IMR-90 (cell line): ENCODE data around the gene RAB5B. TPM values are rescaled to one million over a fixed set of nuclear protein-coding genes. Genes with fewer than 3 reads are reported as not detected.

Experiments used
- ATAC-seq: fragments of 200-7000 bp; cut with Tn5 transposase; 2 replicates; pipeline ENCODE4 v1.9.1; 2020; ENCODE audit warnings: low read depth, mild to moderate bottlenecking, moderate library complexity
- BruUV-seq: library from RNA; stranded (reverse); fragments of 400-500 nt; replicated peaks from 2 replicates; lab custom pipeline; 2021; lab: Mats Ljungman, UMichigan
- CTCF ChIA-PET: fragments of 300-600 bp; formaldehyde crosslinking; extraction: SDS; loops from one replicate; lab custom pipeline; 2021; ENCODE audit warnings: antibody characterized with exemption; lab: Yijun Ruan, JAX
- POLR2A ChIA-PET: fragments of 300-600 bp; sonication (Branson Sonifier 250); formaldehyde crosslinking; loops from one replicate; lab custom pipeline; 2022; ENCODE audit warnings: antibody characterized with exemption; ENCODE audit not compliant: unreplicated experiment; lab: Charles Lee
- DNase-seq: peaks from one replicate; pipeline ENCODE4 v3.0.0; 2013
- H2AFZ ChIP-seq: replicated peaks from 2 replicates; pipeline ENCODE3; 2013; ENCODE audit warnings: low read length, mild to moderate bottlenecking; ENCODE audit not compliant: poor library complexity
- H2AK5ac ChIP-seq: 2 replicates; pipeline ENCODE4 v1.6.1; 2013; ENCODE audit warnings: low read depth, low read length, inconsistent platforms
- H2AK9ac ChIP-seq: replicated peaks from 2 replicates; pipeline ENCODE3; 2013; ENCODE audit warnings: mild to moderate bottlenecking, low read depth, low read length, moderate library complexity; ENCODE audit not compliant: poor library complexity
- H2BK120ac ChIP-seq: 2 replicates; pipeline ENCODE4 v1.6.1; 2013; ENCODE audit warnings: low read depth, low read length, inconsistent platforms
- H2BK15ac ChIP-seq: 3 replicates; pipeline ENCODE4 v1.6.1; 2013; ENCODE audit warnings: low read depth, low read length, inconsistent platforms
- H2BK20ac ChIP-seq: 2 replicates; pipeline ENCODE4 v1.6.1; 2013; ENCODE audit warnings: low read depth, mild to moderate bottlenecking, inconsistent platforms, low read length, moderate library complexity
- H2BK5ac ChIP-seq: 2 replicates; pipeline ENCODE4 v1.6.1; 2013; ENCODE audit warnings: mild to moderate bottlenecking, low read depth, low read length, inconsistent platforms; ENCODE audit not compliant: poor library complexity, severe bottlenecking
- H3K14ac ChIP-seq: replicated peaks from 2 replicates; pipeline ENCODE4 v1.6.1; 2013; ENCODE audit warnings: low read depth, low read length, inconsistent platforms
- H3K18ac ChIP-seq: 2 replicates; pipeline ENCODE4 v1.6.1; 2013; ENCODE audit warnings: low read depth, low read length, control low read depth
- H3K23ac ChIP-seq: 2 replicates; pipeline ENCODE4 v1.6.1; 2013; ENCODE audit warnings: low read depth, low read length, inconsistent platforms
- H3K27ac ChIP-seq: 2 replicates; pipeline ENCODE4 v1.5.1; 2013; ENCODE audit warnings: mild to moderate bottlenecking, control low read depth, low read length; ENCODE audit not compliant: insufficient read depth
- H3K27me3 ChIP-seq: 2 replicates; pipeline ENCODE4 v1.6.1; 2013; ENCODE audit warnings: low read length; ENCODE audit not compliant: control insufficient read depth, insufficient read depth
- H3K36me3 ChIP-seq: 2 replicates; pipeline ENCODE4 v1.6.1; 2013; ENCODE audit warnings: low read length, mixed read lengths; ENCODE audit not compliant: control insufficient read depth, insufficient read depth
- H3K4ac ChIP-seq: 2 replicates; pipeline ENCODE4 v1.6.1; 2013; ENCODE audit warnings: low read depth, low read length, inconsistent platforms
- H3K4me1 ChIP-seq: 2 replicates; pipeline ENCODE4 v1.6.1; 2013; ENCODE audit warnings: low read length, mixed read lengths; ENCODE audit not compliant: control insufficient read depth, insufficient read depth
- H3K4me2 ChIP-seq: 2 replicates; pipeline ENCODE4 v1.6.1; 2013; ENCODE audit warnings: low read depth, mild to moderate bottlenecking, control low read depth, low read length, moderate library complexity
- H3K4me3 ChIP-seq: 2 replicates; pipeline ENCODE4 v1.5.1; 2013; ENCODE audit warnings: low read depth, mild to moderate bottlenecking, control low read depth, low read length, moderate library complexity; ENCODE audit not compliant: insufficient read depth
- H3K56ac ChIP-seq: 2 replicates; pipeline ENCODE4 v1.6.1; 2013; ENCODE audit warnings: low read length, inconsistent platforms; ENCODE audit not compliant: insufficient read depth; ENCODE audit errors: extremely low read depth
- H3K79me1 ChIP-seq, 2 experiments: 2 replicates each; pipeline ENCODE4 v1.6.1; 2013; ENCODE audit warnings: low read length in 2 of 2, inconsistent platforms in 1 of 2, low read depth in 1 of 2
- H3K9ac ChIP-seq: 2 replicates; pipeline ENCODE4 v1.6.1; 2013; ENCODE audit warnings: low read depth, low read length, control low read depth
- H3K9me1 ChIP-seq: 2 replicates; pipeline ENCODE4 v1.6.1; 2013; ENCODE audit warnings: low read length, inconsistent platforms; ENCODE audit not compliant: insufficient read depth
- H3K9me3 ChIP-seq: 2 replicates; pipeline ENCODE4 v1.6.1; 2013; ENCODE audit warnings: low read length; ENCODE audit not compliant: control insufficient read depth, insufficient read depth
- H4K20me1 ChIP-seq: 2 replicates; pipeline ENCODE4 v1.6.1; 2013; ENCODE audit warnings: low read length, inconsistent platforms; ENCODE audit not compliant: insufficient read depth
- H4K5ac ChIP-seq: 2 replicates; pipeline ENCODE4 v1.6.1; 2013; ENCODE audit warnings: mild to moderate bottlenecking, low read depth, low read length, control low read depth
- H4K8ac ChIP-seq, 2 experiments: 2 replicates each; pipeline ENCODE4 v1.6.1; 2013; ENCODE audit warnings: low read depth in 2 of 2, low read length in 2 of 2, control low read depth in 1 of 2, inconsistent platforms in 1 of 2
- H4K91ac ChIP-seq: 2 replicates; pipeline ENCODE4 v1.6.1; 2013; ENCODE audit warnings: low read depth, low read length, inconsistent platforms; ENCODE audit not compliant: insufficient read depth
- CTCF ChIP-seq: conservative IDR thresholded peaks from 2 replicates; pipeline ENCODE4 v1.5.1; 2012; ENCODE audit warnings: mild to moderate bottlenecking, low read depth, low read length, improper control_type of control experiment
- MAFK ChIP-seq: IDR thresholded peaks from 2 replicates; pipeline ENCODE4 v1.6.1; 2012; ENCODE audit warnings: low read depth, low read length, improper control_type of control experiment
- MAZ ChIP-seq: IDR thresholded peaks from 2 replicates; pipeline ENCODE4 v1.6.1; 2012; ENCODE audit warnings: low read depth, mild to moderate bottlenecking, low read length, improper control_type of control experiment, moderate library complexity, borderline replicate concordance
- MXI1 ChIP-seq: IDR thresholded peaks from 2 replicates; pipeline ENCODE4 v1.6.1; 2012; ENCODE audit warnings: low read depth, mild to moderate bottlenecking, low read length, moderate library complexity, borderline replicate concordance
- RAD21 ChIP-seq: IDR thresholded peaks from 2 replicates; pipeline ENCODE4 v1.6.1; 2012; ENCODE audit warnings: low read length, improper control_type of control experiment
- SMC3 ChIP-seq: fragments of 150-350 bp; IDR thresholded peaks from 2 replicates; pipeline ENCODE4 v1.6.1; 2016; ENCODE audit warnings: low read depth, mild to moderate bottlenecking, antibody characterized with exemption, low read length, moderate library complexity
- WGBS, 2 experiments: methylation state at CpG; one replicate each; pipeline versions ENCODE4 v1.1.5 to v1.1.7; 2013; ENCODE audit warnings: missing lambda C conversion rate in 2 of 2; ENCODE audit not compliant: insufficient read length in 1 of 2; ENCODE audit errors: extremely low coverage in 2 of 2; 5-methylcytosine and 5-hydroxymethylcytosine counted together
- dilution Hi-C: fragments of 300-500 bp; cut with HindIII; formaldehyde crosslinking; loops from one replicate; pipeline ENCODE4 v1.14.3; 2018; ENCODE audit warnings: low sequenced_read_pairs; ENCODE audit not compliant: unreplicated experiment
- in situ Hi-C: fragments of 300-500 bp; cut with MboI; formaldehyde crosslinking; loops from 3 replicates; pipeline ENCODE4 v1.14.3; 2019; ENCODE audit warnings: low sequenced_read_pairs, inconsistent platforms, mixed read lengths
- intact Hi-C: fragments of 100-400 bp; cut with micrococcal nuclease; formaldehyde crosslinking; loops from 2 replicates; pipeline ENCODE4 v1.10.0; 2022
- polyA plus RNA-seq, 3 experiments: library from polyadenylated mRNA; depleted of rRNA; stranded (reverse); fragments of >200 nt; gene quantifications; 2 replicates each; pipeline ENCODE4 v1.2.3, GENCODE V29; 2012; ENCODE audit warnings: low replicate concordance in 1 of 3
- total RNA-seq: library from RNA; depleted of rRNA; stranded (reverse); fragments of >200 nt; gene quantifications from 2 replicates; pipeline ENCODE4 v1.2.3, GENCODE V29; 2012

RAB5B gene
- total and polyA plus RNA-seq, 2 of the 4 experiments (the other 2 are of a cell fraction) = 56.5 to 99.2 TPM

DNA sequence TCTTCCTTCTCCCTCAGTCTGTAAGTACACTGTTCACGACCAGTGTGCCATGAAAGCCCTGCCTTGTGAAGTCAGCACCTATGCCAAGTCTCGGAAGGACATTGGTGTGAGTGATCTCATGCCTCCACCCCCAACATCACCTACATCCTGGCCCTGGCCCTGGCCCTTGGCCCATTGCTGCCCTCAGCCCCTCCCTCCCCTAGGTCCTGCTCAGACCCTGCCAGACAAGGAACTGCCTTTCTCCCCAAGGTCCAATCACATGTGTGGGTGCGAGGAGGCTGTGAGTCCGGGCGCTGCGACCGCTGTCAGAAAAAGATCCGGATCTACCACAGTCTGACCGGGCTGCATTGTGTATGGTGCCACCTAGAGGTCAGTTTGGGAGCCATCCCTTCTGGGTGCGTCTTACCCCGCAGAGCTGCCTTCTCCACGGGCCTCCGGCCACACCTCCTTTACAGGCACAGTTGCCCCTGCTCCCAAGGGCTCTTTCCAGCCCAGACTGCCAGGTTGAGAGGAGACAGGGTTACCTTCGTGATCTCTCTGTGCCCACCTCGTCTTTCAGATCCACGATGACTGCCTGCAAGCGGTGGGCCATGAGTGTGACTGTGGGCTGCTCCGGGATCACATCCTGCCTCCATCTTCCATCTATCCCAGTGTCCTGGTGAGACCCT lies 33.7 kb upstream of the RAB5B start:
- Histone ChIP-seq H2BK5ac (no peak overlapping the region), H3K36me3 (peaks cover 35% of the 10 kb centered on the region), H3K56ac (no peak overlapping the region), H3K4me1 (peaks cover 4% of the 10 kb centered on the region), H3K27me3 (no peaks in the 10 kb centered on the region), H4K8ac (peak overlapping the region in 1 of 2 experiments; percentile 52; a peak in 2 of 4 replicates), H3K4ac (peak overlapping the region; percentile 60), H3K27ac (no peak overlapping the region), H3K9me3 (no peaks in the 10 kb centered on the region), H3K79me1 (peaks cover 1 to 41% of the 10 kb centered on the region in 2 experiments; a peak in 3 of 4 replicates), H3K23ac (0 out of 2 replicates have a peak overlapping the region, but pooled peaks have one; percentile 16), H2AK9ac (peak overlapping the region; percentile 88), H2AK5ac (peak overlapping the region; percentile 84), H3K4me3 (no peak overlapping the region), H2AFZ (peak overlapping the region; percentile 88), H4K91ac (no peak overlapping the region), H3K9me1 (no peaks in the 10 kb centered on the region), H2BK120ac (no peak overlapping the region; the same call in 1 of the 2 replicates), H2BK20ac (0 out of 2 replicates have a peak overlapping the region, but pooled peaks have one; percentile 19), H4K5ac (0 out of 2 replicates have a peak overlapping the region, but pooled peaks have one; percentile 14), H3K14ac (no peak overlapping the region), H3K9ac (no peak overlapping the region), H3K4me2 (no peak overlapping the region; the same call in 1 of the 2 replicates), H4K20me1 (no peaks in the 10 kb centered on the region), H2BK15ac (no peak overlapping the region; the same call in 2 of the 3 replicates), H3K18ac (no peak overlapping the region)
- dilution Hi-C loops = no loop called here
- BruUV-seq = no TSS peak
- WGBS, 2 experiments = 28% methylated on average over 10 of the region's 18 CpGs; no CpG with 5 or more reads in 1 of the 2 experiments
- ChIA-PET POLR2A (interaction anchor here (0.6 kb wide), 1 partner anchor 1526 kb away, joined by 6 read pairs; no protein-coding TSS in a partner anchor), CTCF (interaction anchor here (0.5 to 1.4 kb wide), 5 partner anchors 9 to 202 kb away, joined by 3 to 6 read pairs (median 5); partner anchors contain the start of genes DGKA and DNAJC14)
- TF ChIP-seq MXI1 (peak; percentile 81; the same call in 1 of the 2 replicates), MAFK (no peak), SMC3 (peak; percentile 92), MAZ (peak; percentile 36; the same call in 1 of the 2 replicates), CTCF (peak; percentile 90), RAD21 (peak; percentile 94)
- peak; percentile 98 for ATAC-seq
- DNase-seq = peak; percentile 81
- in situ Hi-C loops = loop anchor here (5.0 to 10.0 kb wide), 2 partner anchors 125 to 203 kb away; partner anchors contain the start of genes ORMDL2 and SARNP
- intact Hi-C loops = loop anchor here (1.0 kb wide), 1 partner anchor 202 kb away; no protein-coding TSS in a partner anchor
